RKO (cell line): Measurements from ENCODE around the gene AQR.
"Not testable (repeated sequence)": the region's sequence is repeated elsewhere in the genome, so short reads cannot be mapped to it uniquely, and the experiment has no call there.

Experiments used
- DNase-seq: peaks from one replicate; pipeline ENCODE4 v3.0.0-alpha.2; 2016; ENCODE audit warnings: low spot score

AQR gene

DNA sequence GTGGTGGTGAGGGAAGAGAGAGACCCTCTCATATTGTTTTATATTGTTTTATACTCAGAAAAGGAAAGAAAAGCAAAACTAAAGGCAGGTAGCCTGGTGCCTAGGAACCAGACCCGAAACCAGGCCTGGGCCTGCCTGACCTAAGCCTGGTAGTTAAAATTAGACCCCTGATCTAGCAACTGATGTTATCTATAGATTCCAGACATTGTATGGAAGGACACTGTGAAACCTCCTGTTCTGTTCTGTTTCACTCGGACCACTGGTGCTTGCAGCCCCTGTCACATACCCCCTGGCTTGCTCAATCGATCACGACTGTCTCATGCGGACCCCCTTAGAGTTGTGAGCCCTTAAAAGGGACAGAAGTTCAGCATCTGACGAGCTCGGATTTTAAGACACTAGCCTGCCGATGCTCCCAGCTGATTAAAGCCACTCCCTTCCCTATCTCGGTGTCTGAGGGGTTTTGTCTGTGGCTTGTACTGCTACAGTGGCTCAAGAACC lies 156.6 kb downstream of the AQR start:
- not testable (repeated sequence) for DNase-seq

DNA sequence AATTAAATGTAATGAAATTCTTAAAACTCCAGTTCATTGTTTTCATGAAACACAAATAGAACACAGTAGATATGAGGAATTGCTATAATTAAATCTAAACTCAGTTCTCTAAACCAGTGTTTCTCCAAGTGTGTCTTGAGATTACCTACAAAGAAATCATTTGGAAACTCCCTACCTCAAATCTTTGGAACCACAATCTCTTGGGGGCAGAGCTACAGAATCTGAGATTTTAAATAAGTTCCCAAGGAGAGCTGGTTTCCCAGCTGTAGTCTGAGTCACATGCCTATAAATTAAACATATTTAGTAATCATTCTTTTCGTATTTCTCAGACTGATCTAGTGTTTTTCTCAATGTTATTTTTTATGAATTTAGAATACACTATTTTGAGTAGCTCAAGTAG lies 157.2 kb downstream of the AQR start:
- no peak for DNase-seq

DNA sequence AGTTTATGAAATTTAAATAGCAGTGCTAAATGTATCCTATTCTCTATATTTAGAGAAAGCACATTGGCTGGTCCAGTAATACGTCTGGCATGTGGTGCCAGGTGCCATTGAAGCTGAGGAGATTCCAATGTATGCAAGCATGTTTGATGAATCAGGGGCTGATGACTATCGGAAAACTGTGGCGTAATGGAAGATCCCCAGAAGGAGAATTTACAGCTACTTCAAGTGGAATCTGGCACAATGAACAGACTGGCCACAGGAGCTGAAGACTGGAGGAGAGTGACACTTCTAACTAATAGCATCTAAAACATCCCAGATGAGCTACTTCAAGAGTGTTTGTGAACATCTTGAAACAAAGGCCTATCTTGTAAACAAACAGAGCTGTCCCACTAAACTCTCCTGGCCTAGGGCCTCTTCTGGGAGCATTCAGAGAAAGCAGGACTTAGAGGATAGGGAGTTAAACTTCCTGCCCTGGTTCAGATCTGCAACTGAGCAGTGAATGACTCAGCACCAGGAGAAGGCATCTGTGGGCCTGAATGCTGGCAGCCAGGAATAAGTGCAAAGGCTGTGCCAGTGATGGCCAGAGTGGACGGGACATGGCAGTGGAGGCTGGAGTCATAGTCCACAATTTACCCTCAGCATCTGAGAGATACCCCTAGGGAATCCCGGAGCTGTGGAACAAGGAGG lies 159.0 kb downstream of the AQR start:
- peak; percentile 52 for DNase-seq

DNA sequence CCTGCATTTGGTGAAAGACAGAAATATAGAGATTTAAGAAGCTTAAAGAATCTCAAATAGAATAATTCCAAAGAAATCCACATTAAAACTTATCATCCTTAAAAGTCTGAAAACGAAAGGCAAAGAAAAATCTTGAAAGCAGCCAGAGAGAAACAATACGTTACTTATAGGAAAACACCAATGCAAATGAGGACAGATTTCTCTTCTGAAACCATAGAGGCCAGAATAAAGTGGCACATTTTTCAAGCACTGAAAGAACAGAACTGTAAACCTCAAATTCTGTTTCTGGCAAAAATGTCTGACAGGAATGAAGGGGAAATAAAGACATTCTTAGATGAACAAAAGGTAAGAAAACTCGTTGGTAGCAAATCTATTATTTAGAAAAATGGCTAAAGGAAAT lies 160.4 kb downstream of the AQR start:
- DNase-seq, result no peak

DNA sequence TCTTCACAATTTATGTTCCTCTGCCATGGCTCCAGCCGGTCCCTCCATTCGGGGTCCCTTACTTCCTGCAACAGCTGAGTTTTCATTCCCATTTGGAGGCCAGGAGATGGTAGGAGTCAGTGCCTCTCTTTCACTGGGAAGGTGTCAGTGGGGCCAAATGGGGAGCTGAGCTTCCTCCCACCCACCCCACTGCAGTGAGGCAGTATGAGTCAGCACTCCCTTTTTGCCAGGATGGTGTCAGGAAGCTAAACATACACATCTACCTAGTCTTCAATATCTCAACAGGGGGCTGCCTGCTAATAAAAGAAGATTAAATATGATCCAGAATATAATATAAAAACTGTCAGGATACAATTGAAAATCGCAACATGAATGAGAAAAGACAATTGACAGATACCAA lies 161.5 kb downstream of the AQR start:
- DNase-seq, result peak; percentile 7

DNA sequence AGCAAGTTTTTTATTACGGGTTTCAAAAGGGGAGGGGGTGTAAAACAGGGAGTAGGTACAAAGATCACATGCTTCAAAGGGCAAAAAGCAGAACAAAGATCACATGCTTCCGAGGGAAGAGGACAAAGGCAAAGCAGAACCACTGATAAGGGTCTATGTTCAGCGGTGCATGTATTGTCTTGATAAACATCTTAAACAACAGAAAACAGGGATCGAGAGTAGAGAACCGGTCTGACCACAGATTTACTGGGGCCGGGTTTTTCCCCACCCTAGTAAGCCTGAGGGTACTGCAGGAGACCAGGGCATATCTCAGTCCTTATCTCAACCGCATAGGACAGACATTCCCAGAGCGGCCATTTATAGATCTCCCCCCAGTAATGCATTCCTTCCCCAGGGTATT lies 162.3 kb downstream of the AQR start:
- DNase-seq, result not testable (repeated sequence)

DNA sequence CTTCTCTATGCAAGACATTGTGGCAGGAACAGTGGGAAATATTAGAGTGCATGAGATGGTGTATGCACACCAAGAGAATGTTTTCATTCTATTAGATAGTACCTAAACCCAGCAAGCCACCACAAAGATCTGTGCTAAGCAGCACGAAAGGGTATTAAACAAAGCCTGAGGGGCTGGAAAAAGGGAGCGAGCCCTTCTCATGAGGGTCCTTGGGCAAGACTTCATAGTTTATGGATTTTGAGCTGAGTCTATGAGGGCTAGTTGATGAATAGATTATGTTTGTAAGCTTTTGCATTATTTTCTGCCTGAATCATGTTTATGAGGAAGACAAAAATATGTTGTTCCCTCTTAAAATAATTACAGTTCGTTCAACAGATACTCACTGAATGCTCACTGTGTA lies 164.8 kb downstream of the AQR start:
- DNase-seq, result no peak

DNA sequence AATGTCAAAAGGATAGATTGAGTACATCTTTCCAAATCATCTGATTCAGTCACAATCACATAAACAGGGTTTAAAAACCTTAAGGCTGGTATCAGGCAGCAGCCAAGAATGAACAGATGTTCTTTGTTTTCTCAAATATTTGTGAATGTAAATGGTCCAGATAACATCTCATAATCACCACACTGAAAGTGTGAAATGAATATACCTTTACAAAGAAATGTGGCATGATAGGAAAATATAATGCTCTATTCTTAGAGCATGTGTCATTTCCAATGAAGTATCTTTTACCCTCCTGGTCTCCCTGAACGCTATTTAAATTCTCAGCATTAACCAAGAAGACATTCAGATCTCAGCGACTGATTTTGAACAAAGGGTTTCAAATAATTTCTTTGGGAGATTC lies 165.4 kb downstream of the AQR start:
- no peak for DNase-seq

DNA sequence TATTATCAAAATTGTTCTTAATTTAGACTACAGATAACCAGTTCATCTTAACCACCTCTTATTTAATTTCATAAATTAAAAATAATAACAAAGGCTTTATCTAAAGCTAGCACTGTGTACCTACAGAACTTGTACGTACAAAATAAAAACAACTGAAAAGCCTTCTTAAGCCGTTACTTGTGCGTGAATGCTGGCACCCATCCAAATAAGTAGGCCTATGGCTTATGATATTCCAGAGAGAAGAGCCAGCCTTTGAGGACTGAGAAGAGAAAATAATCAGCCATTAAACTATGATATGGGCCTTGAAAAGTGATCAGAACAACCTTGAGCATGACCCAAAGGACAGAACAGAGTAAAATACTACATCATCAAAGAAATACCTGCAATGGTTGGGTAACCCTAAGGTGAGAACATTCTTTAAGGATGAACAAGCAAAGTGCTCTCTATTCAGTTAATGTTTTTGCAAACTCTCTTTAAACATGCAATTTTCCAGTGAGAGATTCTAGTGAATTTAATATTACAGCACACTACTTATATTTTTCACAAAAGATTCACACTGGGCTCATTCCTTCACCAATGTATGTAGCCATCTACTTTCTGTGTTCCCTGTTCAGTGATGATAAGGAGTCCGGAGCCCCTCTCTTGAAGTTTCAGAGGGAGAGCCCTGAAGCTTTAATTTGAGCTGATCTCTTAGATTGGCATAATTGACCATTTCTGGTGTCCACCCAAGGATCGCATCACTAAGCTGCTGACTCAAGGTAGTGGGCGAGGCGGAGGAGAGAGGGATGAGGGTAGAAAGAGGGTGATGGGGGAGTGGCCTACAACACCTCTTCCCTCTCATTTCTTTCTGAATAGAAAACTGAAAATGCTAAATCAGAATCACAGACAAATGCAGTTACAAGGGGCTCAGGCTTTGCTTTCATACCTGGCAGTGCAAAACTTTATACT lies 166.5 kb downstream of the AQR start:
- DNase-seq, result no peak

DNA sequence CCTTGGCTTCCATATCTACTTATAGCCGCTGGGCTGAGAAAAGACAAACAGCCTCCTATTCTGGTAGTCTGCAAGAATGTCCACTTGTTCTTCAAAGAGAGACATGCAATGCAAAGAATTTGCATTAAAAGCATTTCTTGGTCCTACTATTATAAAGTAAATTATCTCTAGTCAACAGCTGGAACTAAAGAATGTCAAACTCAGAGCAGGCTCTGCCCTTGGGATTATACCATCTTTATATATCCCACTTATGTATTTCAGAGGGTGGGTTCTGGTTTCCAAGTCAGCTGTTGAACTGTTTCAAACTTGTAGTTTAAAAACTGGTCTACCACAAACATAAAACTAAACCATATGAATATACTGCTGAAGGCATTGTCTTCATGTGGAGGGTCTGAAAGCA lies 167.2 kb downstream of the AQR start:
- no peak for DNase-seq
